Activated naive CD8-positive, alpha-beta T cell treated with anti-CD3 and anti-CD28 coated beads, Interleukin-2, amount 50 U/mL, for 16 hours (primary cell): Measurements from ENCODE around the gene JADE2.

Experiments used
- DNase-seq: peaks from one replicate; pipeline ENCODE4 v3.0.0-alpha.2; 2020; ENCODE audit warnings: low read depth, low spot score

The JADE2 gene

DNA sequence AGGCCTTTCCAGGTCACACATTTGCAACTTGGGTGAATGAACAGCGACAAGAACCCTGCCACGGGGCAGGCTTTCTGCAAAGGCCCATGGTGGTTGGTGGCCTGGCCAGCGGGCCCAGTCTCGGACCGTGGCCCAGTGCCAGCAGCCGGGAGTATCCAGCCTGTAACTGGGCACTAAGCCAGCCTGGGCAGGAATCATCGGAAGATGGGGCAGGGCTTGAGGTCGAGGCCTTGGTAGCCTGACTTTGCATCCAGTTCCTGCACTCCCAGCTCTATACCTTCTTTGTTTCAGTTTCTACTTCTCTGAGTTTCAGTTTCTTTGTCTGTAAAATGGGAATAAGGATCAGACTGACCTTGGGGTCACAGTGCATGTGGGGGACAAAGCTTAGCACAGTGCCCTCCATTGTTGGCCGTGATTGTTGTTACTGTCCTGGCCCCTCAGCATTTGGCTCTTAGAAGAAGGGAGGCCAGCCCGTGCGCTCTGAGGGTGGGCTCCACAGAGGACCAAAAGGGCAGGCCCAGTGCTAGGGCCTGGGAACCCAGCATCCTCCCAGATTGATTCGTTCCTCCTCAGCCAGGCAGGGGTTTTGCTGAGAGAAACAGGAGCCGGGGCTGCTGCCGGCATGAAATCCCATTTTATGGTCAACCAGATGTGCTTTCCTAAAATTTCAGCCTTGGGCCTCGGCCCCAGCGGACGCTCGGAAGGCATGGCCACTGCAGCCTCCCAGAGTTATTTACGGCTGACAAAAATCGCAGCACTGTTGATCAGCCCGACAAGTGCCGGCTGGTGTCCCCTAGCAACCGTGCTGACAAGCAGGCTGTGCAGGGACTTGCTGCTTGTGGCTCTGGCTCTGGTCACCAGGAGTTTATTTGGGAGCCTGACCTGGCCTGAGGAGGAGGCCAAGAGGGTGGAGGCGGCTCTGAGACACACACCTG is 43.6 kb downstream of the JADE2 start:
- DNase-seq: no peak

DNA sequence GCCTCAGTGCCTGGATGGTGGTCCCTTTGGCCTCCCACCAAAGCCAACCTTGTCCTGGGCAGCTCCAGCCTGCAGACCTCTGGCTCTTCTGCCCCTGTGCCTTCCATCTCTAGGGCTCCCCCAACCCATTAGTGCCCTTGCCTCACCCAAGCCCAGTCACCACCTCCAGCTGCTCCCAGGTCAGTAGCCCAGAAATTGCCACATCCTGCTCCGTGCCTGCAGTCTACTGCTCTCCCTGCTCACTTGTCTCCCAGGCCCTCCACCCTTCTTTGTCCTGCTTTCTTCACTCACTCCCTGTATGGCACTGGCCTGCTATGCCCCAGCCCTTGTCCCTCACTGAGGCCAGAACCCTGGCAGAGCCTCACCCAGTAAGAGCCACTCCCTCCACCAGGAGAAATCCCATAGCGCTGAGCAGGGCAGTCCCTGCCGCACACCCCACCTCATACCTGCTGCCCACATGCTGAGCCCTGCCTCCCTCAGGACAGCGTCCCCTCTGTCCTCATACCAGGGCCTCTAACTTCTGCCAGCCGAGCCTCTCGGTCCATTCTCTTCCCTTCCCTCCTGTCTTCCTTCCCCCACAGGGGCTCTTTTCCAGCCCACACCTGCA is 44.4 kb downstream of the JADE2 start:
- DNase-seq: no peak

DNA sequence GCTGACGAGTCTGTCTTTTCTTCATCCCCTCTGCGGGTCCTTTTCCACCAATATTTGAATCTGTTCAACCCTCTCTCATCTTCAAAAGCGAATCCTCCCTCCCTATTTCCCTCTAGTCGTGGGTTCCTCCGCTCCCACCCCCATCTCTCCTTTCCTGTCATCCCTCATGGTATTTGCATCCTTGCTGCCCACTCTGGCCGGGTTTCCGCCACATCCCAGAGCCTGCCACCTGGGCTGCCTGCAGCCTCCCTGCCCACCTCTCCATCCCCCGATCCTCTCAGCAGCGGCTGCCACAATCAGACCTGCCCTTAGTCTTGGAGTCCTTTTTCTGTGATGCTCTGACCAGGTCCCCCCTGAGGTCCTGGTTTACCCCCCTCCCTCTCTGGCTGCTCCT is 44.9 kb downstream of the JADE2 start:
- DNase-seq: no peak

DNA sequence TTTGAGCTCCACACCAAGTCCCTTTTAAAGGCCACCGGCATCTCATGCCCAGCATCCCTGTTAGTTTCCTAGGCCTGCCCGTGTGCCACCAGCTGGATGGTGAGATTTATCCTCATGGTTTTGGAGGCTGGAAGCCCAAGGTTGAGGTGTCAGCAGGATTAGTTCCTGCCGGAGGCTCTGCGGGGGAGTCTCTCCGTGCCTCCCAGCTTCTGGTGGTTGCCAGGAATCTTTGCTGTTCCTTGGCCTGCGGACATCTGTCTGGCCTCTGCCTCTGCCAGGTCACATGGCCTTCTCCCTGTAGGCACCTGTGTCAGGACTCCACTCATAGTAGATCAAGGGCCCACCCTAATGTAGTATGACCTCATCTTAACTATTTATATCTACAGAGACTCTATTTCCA is 45.4 kb downstream of the JADE2 start:
- no peak for DNase-seq

DNA sequence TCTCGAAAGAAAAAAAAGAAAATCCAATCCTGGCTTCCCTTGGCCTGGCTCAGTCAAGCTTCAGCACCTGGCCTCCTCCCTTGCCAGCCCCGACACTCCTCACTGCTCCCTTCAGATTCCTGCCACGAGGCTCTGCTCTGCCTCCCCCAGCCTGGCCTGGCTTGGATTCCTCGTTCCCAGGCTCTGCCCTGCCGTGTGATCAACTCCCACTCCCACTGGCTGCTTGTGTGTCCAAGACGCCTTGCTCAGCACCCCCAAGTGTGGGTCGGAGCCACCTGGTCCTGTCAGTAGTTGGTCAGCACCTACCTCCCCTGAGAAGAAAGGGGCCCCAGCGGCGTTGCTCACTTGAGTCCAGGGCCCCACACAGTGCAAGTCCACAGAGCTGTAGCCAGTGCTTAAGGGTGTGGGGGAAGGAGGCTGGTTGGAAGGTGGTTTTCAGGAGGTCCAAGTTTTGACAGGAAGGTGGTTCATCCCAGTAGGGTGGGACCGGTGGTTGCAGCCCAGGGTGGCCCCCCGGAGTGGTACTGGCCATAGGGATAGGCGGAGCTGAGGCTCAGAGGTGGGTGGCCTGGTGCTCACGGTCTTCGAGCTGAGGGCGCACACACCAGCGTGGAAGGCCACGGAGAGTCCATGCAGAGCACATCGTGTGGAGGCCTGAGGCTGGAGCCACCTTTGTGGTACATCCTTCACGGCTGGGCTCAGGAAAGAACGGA is 46.4 kb downstream of the JADE2 start:
- DNase-seq: no peak

DNA sequence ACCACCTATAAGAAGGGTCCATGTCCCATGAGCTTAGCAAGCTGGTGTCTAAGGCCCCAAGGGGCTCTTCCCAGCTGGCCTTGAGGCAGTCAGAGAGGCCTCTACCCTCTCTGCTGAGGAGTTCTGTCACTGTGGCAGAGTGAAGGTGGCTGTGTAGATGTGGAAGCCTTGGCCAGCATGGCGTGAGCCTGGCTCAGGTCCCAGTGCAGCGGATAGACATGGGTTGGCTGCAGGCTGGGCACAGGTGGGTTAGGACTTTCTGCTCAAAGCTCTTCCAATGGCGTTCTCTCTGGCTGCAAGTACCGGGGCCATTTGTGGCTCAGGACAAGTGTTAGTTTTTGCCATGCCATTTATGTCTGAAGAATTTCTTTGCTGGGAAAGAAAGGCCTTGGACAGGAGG is 47.3 kb downstream of the JADE2 start:
- DNase-seq: no peak

DNA sequence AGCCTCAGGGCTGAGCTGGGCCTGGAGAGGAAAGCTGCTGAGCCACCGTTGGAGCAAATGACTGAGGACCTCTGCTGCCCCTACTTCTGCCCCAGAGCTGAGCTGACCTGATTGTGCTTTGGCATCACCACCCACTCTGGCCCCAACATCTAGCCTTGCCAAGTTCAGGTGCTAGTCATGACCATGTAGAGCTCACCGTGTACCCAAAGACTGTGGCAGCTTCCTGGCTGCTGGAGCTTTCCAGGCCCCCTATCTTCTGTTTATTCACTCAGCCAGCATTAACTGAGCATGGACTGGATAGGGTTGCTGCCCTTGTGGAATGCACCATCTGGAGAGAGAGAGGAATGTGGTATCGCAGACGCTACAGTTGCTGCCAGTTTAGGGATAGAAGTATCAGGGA is 49.1 kb downstream of the JADE2 start:
- DNase-seq: no peak

DNA sequence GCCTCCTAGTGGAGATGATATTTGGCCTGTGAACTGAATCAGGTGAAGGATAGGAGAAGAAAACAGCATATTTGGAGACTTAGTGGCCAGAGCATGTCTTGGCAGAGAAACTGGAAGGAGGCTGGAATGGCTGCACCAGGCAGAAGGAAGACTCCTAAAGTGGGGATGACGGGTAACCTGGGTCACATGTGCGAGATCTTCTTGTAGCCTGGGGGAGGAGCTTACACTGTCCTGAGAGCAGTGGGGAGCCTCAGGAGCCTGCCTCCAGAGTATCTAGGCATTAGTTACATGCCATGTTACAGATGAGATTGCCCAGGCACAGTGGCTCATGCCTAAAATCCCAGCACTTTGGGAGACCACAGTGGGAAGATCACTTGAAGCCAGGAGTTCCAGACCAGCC is 49.8 kb downstream of the JADE2 start:
- no peak for DNase-seq

DNA sequence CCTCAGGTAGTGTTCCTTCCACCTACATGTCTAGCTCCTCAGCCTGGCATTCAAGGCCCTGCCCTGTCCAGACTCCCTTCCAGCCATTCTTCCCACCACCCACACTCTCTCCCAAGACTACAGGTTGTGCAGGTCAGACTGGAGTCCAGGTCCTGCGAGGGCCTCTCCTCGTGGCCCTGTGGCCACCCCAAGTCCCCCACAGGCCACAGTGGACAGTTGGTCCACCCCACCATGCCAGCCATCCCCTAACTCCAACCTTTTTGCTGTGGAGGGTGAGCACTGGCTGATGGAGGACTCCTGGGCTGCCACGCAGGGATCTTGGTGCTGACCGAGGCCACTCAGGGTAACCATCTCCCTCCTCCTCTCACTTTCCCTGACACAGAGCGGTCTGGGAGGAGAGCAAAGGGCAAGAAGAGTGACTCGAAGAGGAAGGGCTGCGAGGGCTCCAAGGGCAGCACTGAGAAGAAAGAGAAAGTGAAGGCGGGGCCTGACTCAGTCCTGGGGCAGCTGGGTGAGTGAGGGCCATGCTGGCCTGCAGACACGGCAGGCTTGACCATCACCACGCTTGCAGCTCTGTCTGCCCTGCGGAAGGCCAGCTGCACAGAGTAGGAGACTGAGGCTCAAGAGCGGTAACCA is 51.0 kb downstream of the JADE2 start:
- DNase-seq: no peak

DNA sequence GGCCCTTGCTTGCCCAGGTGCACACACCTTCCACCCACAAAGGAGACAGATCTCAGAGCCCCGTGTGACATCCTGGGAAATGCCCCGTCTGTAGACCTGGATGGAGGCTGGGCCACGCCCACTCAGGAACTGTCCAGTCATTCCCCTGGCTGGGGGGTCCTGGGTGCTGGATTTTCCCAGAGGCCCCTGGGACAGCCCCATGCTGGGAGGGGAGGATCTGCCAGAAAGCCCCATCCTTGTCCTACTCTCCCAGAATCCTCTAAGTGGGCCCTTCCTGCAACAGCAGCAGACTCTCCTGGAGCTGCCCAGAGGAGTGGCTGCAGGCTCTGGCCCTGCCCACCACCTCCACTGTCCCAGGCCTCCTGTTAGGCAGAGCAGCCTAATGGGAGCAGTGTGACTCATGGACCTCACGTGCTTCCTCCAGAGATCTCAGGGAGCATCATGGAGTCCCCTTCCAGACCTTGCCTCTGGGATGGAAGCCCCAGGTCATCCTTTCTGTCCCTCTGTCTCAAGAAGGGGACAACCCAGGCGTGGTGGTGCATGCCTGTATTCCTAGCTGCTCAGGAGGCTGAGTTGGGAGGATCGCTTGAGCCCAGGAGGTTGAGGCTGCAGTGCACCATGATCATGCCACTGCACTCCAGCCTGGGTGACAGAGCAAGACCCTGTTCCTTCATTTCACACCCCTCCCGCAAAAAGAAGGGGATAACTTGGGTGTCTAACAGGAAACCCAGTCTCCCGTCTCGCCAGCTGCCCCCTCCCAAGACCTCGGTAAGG is 51.7 kb downstream of the JADE2 start:
- no peak for DNase-seq

DNA sequence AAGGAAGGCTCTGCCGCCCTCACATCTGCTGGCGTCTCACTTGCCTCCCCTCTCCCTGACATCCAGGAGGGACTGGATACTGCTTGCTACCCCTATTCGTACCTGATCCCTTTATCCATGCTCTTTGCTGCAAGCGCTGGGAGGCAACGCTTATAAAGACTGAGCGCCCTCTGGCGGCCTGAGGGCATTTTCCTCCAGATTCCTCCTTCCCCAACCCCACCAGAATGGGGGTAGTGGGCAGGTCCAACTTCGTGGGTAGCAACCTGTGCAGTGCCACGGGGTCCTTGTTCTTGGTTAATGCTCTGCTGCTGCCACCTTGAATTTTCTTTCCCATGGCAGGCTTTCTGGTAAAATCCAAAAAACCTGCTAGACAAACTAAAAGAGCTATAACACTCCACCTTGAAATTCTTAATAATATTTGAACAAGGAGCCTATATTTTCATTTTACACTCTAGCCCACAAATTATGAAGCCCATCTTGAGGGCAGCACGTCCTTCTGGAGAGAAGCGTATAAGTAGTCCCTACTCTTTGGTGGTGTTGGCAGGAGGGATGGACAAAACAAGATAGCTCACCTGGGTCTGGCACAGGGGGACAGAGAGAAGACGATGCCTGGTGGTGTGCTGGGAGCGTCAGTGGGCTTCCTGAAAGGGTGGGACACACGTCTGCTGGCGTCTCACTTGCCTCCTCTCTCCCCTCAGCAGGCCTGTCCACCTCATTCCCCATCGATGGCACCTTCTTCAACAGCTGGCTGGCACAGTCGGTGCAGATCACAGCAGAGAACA is 52.5 kb downstream of the JADE2 start:
- peak; percentile 52 for DNase-seq

DNA sequence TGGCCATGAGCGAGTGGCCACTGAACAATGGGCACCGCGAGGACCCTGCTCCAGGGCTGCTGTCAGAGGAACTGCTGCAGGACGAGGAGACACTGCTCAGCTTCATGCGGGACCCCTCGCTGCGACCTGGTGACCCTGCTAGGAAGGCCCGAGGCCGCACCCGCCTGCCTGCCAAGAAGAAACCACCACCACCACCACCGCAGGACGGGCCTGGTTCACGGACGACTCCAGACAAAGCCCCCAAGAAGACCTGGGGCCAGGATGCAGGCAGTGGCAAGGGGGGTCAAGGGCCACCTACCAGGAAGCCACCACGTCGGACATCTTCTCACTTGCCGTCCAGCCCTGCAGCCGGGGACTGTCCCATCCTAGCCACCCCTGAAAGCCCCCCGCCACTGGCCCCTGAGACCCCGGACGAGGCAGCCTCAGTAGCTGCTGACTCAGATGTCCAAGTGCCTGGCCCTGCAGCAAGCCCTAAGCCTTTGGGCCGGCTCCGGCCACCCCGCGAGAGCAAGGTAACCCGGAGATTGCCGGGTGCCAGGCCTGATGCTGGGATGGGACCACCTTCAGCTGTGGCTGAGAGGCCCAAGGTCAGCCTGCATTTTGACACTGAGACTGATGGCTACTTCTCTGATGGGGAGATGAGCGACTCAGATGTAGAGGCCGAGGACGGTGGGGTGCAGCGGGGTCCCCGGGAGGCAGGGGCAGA is 53.3 kb downstream of the JADE2 start:
- DNase-seq: no peak

DNA sequence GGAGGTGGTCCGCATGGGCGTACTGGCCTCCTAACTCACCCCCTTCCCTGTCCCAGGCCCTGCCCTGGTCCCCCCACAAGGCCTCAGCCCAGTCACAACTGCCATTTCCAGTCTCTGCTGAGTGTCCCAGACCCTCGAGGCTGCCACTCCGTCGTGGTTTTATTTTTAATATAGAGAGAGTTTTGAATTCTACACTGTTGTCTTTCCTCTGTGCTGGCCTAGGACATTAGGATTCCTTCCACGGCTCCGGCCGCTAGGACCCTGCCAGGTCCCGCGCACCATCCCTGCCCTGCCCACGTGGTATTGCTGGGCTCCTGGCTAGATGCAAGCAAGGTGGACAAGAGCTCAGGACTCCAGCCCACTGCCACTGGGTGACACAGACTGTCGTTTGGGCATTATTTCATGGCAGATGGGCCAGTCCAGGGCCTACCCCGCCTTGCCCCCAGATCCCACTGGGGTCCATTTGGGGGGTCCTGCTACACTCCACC is 53.9 kb downstream of the JADE2 start:
- DNase-seq: no peak

DNA sequence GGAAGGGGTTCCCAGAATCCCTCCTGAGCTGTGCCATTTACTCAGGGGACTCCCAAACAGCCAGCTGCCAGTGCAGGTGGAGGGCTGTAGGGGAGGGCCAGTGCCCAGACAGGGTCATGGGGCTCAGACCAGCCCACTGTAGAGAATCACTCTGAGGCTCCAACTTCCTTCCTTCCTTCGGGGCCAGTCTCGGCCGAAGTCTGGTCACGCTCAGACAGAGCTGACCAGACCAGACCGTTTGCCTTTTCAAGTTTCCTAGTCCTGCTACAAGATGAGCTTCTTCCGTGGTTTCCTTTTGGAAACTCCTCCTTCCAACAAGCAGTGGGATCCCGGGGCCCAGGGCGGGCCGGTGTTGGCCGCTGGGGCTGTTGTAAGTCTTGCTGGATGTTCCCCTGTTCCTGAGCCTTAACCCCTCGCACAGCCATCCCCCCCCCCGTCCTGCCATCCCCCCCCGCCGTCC is 54.6 kb downstream of the JADE2 start:
- DNase-seq: no peak

DNA sequence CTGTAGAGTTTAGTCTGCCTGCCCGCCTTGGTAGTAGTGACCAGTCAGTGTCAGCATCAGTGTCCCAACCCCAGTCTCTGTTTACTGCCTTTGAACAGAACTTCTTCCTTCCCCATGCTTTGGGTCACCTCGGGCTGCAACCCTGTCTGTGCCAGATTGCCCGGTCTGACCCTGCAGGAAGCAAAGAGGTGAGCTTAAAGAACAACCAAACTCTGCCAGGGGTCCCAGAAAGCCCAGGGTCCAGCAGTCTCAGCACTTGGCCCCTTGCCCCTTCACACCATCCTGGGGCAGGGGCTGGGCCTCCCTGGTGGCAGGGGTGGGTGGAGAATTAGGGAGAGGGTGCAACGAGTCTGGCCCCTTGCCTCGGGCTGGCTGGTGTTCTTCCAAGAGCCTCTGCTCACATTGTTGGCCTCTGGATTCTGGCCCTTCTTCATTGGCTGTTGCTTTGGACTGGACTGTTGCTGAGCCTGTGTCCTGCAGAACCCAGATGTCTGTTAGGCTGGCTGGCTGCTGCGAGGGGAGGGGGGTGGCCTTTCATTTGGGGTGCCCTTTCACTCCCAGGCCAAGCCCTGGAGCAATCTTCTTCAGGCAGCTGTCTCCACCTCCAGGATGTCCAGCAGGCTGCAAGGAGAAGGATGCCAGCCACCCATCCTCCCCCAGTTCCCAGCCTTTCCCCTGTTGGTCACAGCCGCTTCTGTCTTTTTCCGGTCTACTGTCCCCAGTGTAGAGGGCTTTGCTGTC is 55.9 kb downstream of the JADE2 start:
- DNase-seq: no peak

DNA sequence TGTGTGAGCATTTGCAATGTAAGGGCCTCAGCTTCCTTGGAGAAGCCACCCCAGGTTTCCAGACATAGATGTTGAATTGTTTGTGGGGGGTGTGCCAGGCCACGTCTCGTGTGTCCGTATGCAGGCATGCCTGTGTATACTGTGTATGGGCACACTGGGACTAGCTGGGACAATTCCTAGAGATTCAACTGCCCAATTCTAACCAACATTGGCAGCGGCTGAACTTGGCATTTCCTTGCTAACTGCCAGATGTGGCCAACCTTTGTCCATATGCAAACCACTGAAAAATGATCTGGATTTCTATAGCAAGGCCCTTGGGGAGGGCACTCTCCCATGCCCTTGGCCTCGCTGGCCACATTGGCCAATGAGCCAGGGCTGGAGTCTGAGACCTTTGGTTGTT is 56.8 kb downstream of the JADE2 start:
- no peak for DNase-seq

DNA sequence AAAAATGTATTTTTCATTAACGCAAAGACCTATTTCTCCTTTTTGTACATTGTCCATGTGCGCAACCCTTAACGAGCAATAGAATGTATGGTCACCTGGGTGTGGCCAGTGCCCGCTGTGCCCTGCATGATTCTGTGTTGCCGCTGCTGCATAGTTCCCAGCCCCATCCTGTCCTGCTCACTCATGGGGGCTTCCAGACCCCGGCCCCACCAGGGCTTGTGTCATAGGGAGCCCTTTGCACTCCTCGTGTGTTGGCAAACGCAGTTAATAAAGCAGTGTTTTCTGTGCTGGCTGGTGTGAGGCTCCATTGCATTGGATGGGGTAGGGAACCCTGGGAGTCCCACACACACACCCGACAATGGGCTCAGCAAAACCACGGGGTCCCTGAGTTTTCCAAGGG is 57.5 kb downstream of the JADE2 start:
- DNase-seq: no peak

DNA sequence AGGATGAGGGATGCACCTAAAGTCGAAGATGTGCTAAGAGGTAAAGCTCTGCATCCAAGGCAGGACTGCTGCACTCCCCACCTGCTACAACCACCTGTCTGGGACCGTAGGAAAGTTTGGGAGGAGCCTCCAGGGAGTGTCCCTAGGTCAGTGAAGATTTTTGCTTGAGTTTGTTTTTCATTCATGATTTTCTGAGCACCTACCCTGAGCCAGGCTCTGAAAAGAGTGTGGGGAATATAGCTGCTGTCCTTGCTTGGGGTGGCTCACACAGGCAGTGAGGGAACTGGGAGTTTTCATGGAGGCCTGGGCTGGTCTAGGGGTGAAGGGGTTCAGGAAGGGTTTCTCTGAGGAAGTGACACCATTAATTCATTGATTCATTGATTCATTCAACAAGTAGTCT is 58.3 kb downstream of the JADE2 start:
- no peak for DNase-seq

DNA sequence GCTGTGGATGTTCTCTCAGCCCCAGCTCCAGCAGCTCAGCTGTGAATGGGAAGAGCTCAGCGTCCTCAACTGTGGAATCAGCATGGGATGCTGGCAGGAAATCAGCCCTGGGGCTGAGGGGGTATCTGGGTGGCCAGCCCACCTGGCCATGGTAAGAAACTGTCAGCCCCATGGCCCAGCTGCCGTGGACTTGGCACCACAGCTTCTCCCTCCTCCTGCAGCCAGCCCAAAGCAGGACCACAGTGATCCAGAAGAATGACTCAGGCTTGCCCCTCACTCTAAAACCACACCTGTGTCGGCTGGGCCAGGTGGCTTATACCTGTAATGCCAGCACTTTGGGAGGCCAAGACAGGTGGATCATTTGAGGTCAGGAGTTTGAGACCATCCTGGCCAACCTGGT is 59.2 kb downstream of the JADE2 start:
- DNase-seq: no peak
